CD14-positive monocyte (primary cell): Measurements from ENCODE around the gene GDF11. TPM values are rescaled to one million over a fixed set of nuclear protein-coding genes. Genes with fewer than 3 reads are reported as not detected.
"Not testable (repeated sequence)": the region's sequence is repeated elsewhere in the genome, so short reads cannot be mapped to it uniquely, and the experiment has no call there.

Experiments used
- DNase-seq, 3 donors: peaks; one replicate each; pipeline ENCODE4 v3.0.0-alpha.2; 2011 to 2022
- H2AFZ ChIP-seq: 2 replicates; pipeline ENCODE4 v1.6.0; 2012; ENCODE audit warnings: mild to moderate bottlenecking, low read depth, low read length, inconsistent platforms; ENCODE audit not compliant: insufficient read depth, poor library complexity, severe bottlenecking
- H3K27ac ChIP-seq, 2 donors: 1 replicate in 1 of 2; 2 replicates in 1 of 2; pipeline ENCODE4 v1.5.1; 2012 to 2013; ENCODE audit warnings: low read length in 2 of 2, control low read depth in 1 of 2, inconsistent platforms in 1 of 2, low read depth in 1 of 2, mild to moderate bottlenecking in 1 of 2
- H3K27me3 ChIP-seq, 2 donors: one replicate each; pipeline versions ENCODE4 v1.6.0 to v1.6.1; 2011 to 2013; ENCODE audit warnings: low read length in 2 of 2; ENCODE audit not compliant: control insufficient read depth in 2 of 2, insufficient read depth in 2 of 2
- H3K36me3 ChIP-seq, 2 donors: replicated peaks in 1 of 2; 1 replicate in 1 of 2; 2 replicates in 1 of 2; pipeline versions ENCODE4 v1.5.1 to v1.6.1; 2012 to 2013; ENCODE audit warnings: low read length in 2 of 2, control low read depth in 1 of 2, inconsistent platforms in 1 of 2, mild to moderate bottlenecking in 1 of 2; ENCODE audit not compliant: insufficient read depth in 2 of 2, control insufficient read depth in 1 of 2
- H3K4me1 ChIP-seq, 2 donors: 1 replicate in 1 of 2; 2 replicates in 1 of 2; pipeline versions ENCODE4 v1.5.1 to v1.6.1; 2012 to 2013; ENCODE audit warnings: low read length in 2 of 2, control low read depth in 1 of 2, inconsistent platforms in 1 of 2, mild to moderate bottlenecking in 1 of 2, moderate library complexity in 1 of 2; ENCODE audit not compliant: insufficient read depth in 2 of 2, control insufficient read depth in 1 of 2
- H3K4me2 ChIP-seq: replicated peaks from 2 replicates; pipeline ENCODE3; 2012; ENCODE audit warnings: low read length, moderate library complexity, mild to moderate bottlenecking; ENCODE audit not compliant: poor library complexity, severe bottlenecking; ENCODE audit errors: extremely low read depth
- H3K4me3 ChIP-seq, 3 experiments: fragments of 200-600 bp in 1 of 3; sonication (generic) in 1 of 3; replicated peaks in 1 of 3; 1 replicate in 2 of 3; 2 replicates in 1 of 3; pipeline ENCODE4 v1.5.1; 2011 to 2013; ENCODE audit warnings: low read length in 3 of 3, mild to moderate bottlenecking in 3 of 3, control low read depth in 2 of 3, low read depth in 2 of 3, inconsistent platforms in 1 of 3, moderate library complexity in 1 of 3
- H3K79me2 ChIP-seq: 2 replicates; pipeline ENCODE4 v1.6.0; 2012; ENCODE audit warnings: mild to moderate bottlenecking, control low read depth, inconsistent platforms, low read length, moderate library complexity; ENCODE audit not compliant: insufficient read depth
- H3K9ac ChIP-seq: 2 replicates; pipeline ENCODE4 v1.6.0; 2017; ENCODE audit warnings: low read length, mild to moderate bottlenecking; ENCODE audit not compliant: insufficient read depth, poor library complexity, severe bottlenecking
- H3K9me3 ChIP-seq, 2 donors: replicated peaks in 1 of 2; 1 replicate in 1 of 2; 2 replicates in 1 of 2; pipeline versions ENCODE4 v1.5.1 to v1.6.1; 2012 to 2013; ENCODE audit warnings: low read length in 2 of 2, control low read depth in 1 of 2; ENCODE audit not compliant: control insufficient read depth in 1 of 2, insufficient read depth in 1 of 2
- H4K20me1 ChIP-seq: 2 replicates; pipeline ENCODE4 v1.6.0; 2012; ENCODE audit warnings: mild to moderate bottlenecking, low read length, control low read depth, moderate library complexity; ENCODE audit not compliant: insufficient read depth
- H3K27ac Mint-ChIP-seq, 7 donors: one replicate each; pipeline ENCODE4 v1.8.0; 2020; ENCODE audit warnings: mild to moderate bottlenecking in 7 of 7, mixed read lengths in 7 of 7, moderate library complexity in 6 of 7, inconsistent platforms in 2 of 7
- H3K27me3 Mint-ChIP-seq, 3 donors: one replicate each; pipeline ENCODE4 v1.8.0; 2021 to 2022; ENCODE audit warnings: low read depth in 3 of 3, mild to moderate bottlenecking in 3 of 3, mixed read lengths in 3 of 3, moderate library complexity in 3 of 3, inconsistent platforms in 1 of 3
- H3K36me3 Mint-ChIP-seq, 2 donors: one replicate each; pipeline ENCODE4 v1.8.0; 2020; ENCODE audit warnings: mixed read lengths in 2 of 2, inconsistent platforms in 1 of 2, mild to moderate bottlenecking in 1 of 2
- H3K4me1 Mint-ChIP-seq: one replicate; pipeline ENCODE4 v1.8.0; 2020; ENCODE audit warnings: mild to moderate bottlenecking, mixed read lengths
- H3K4me3 Mint-ChIP-seq, 2 donors: one replicate each; pipeline ENCODE4 v1.8.0; 2020; ENCODE audit warnings: mild to moderate bottlenecking in 2 of 2, mixed read lengths in 2 of 2, moderate library complexity in 1 of 2
- H3K9me3 Mint-ChIP-seq, 7 donors: one replicate each; pipeline ENCODE4 v1.8.0; 2020 to 2022; ENCODE audit warnings: mixed read lengths in 7 of 7, mild to moderate bottlenecking in 6 of 7, moderate library complexity in 6 of 7, inconsistent platforms in 2 of 7
- WGBS: methylation state at CpG from one replicate; pipeline ENCODE4 v1.1.5; 2013; ENCODE audit warnings: missing lambda C conversion rate; ENCODE audit not compliant: insufficient coverage; 5-methylcytosine and 5-hydroxymethylcytosine counted together
- intact Hi-C, 2 donors: fragments of 100-400 bp; cut with micrococcal nuclease; formaldehyde crosslinking; loops; one replicate each; pipeline versions ENCODE4 v1.15.0 to v1.15.1; 2023
- polyA plus RNA-seq, 3 donors: library from polyadenylated mRNA; depleted of rRNA in 1 of 3; unstranded in 2 of 3; stranded (reverse) in 1 of 3; fragments of 300-500 nt in 2 of 3; fragments of >200 nt in 1 of 3; fragmentation: Illumina TruSeq in 2 of 3; gene quantifications; 1 replicate in 2 of 3; 2 replicates in 1 of 3; pipeline ENCODE4 v1.2.3, GENCODE V29; 2012 to 2021
- TF ChIP-seq, protein P1 (sequence below): fragments of 200-600 bp; IDR thresholded peaks from one replicate; pipeline ENCODE4 v1.8.0; 2022; ENCODE audit warnings: antibody characterized with exemption, mild to moderate bottlenecking

Gene GDF11
- polyA plus RNA-seq, 3 donors, result 0.08 to 0.09 (median 0.09) TPM

DNA sequence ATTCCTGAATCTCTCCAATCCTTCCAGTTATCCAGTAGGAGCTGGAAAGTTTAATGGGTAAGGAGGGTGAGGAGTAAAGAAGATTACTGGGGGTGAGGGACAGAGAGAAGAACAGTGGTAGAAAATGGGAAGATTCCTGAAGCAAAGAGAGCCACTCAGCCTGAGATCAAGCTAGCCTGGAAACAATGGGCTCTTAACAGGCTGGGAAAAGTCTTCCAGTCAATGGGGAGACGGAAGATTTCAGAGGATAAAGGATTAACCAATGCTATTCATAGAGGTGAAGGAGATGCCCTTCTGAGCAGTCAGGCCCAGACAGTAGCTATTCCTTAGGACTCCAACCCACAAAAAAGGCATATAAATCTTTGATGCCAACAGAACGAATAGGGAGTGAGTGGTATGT is 14.8 kb downstream of the GDF11 start:
- Histone ChIP-seq H3K4me3 (no peak overlapping the region), H3K27ac (no peak overlapping the region), H3K36me3 (peaks cover 77 to 97% of the 10 kb centered on the region in 2 donors), H2AFZ (no peak overlapping the region), H3K27me3 (no peaks in the 10 kb centered on the region), H3K4me1 (no peaks in the 10 kb centered on the region), H3K79me2 (no peaks in the 10 kb centered on the region), H3K4me2 (no peak overlapping the region), H4K20me1 (no peaks in the 10 kb centered on the region), H3K9me3 (no peaks in the 10 kb centered on the region), H3K9ac (no peak overlapping the region)
- no CpG with 5 or more reads among the region's 2 CpGs for WGBS
- H3K9me3 Mint-ChIP-seq, result no peaks in the 10 kb centered on the region
- H3K4me1 Mint-ChIP-seq, result peaks cover 4% of the 10 kb centered on the region
- H3K4me3 Mint-ChIP-seq, result no peak overlapping the region
- DNase-seq, result no peak
- H3K27me3 Mint-ChIP-seq, result peaks cover 0 to 2% (median 0%) of the 10 kb centered on the region in 3 donors
- intact Hi-C loops, result no loop called here
- TF ChIP-seq, protein P1, sequence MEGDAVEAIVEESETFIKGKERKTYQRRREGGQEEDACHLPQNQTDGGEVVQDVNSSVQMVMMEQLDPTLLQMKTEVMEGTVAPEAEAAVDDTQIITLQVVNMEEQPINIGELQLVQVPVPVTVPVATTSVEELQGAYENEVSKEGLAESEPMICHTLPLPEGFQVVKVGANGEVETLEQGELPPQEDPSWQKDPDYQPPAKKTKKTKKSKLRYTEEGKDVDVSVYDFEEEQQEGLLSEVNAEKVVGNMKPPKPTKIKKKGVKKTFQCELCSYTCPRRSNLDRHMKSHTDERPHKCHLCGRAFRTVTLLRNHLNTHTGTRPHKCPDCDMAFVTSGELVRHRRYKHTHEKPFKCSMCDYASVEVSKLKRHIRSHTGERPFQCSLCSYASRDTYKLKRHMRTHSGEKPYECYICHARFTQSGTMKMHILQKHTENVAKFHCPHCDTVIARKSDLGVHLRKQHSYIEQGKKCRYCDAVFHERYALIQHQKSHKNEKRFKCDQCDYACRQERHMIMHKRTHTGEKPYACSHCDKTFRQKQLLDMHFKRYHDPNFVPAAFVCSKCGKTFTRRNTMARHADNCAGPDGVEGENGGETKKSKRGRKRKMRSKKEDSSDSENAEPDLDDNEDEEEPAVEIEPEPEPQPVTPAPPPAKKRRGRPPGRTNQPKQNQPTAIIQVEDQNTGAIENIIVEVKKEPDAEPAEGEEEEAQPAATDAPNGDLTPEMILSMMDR, result no peak
- peaks cover 72 to 88% of the 10 kb centered on the region in 2 donors for H3K36me3 Mint-ChIP-seq
- peak overlapping the region in 2 of 7 donors; percentile 11 to 59 for H3K27ac Mint-ChIP-seq

DNA sequence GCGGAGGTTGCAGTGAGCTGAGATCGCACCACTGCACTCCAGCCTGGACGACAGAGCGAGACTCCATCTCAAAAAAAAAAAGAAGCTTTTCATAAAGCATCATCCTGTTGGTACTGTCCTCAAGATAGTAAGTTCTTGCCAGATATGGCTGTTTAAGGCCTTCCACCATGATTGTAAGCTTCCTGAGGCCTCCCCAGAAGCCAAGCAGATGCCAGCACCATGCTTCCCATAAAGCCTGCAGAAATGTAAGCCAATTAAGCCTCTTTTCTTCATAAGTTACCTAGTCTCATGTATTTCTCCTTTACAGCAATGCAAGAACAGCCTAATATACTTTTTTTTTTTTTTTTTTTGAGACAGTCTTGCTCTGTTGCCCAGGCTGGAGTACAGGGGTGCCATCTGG is 15.7 kb downstream of the GDF11 start:
- intact Hi-C loops, result not testable (repeated sequence)

More for the DNA sequence above, 15.7 kb downstream of the GDF11 start:
- H3K27ac Mint-ChIP-seq, H3K9me3 Mint-ChIP-seq, H4K20me1 ChIP-seq, H3K27ac ChIP-seq, H3K9ac ChIP-seq, H3K4me1 ChIP-seq, H3K27me3 ChIP-seq, H3K27me3 Mint-ChIP-seq, H3K79me2 ChIP-seq, DNase-seq, H2AFZ ChIP-seq, H3K4me3 Mint-ChIP-seq, H3K4me2 ChIP-seq, H3K9me3 ChIP-seq, H3K4me3 ChIP-seq, H3K4me1 Mint-ChIP-seq: not testable (repeated sequence)
- peaks cover 67 to 85% of the 10 kb centered on the region in 2 donors for H3K36me3 Mint-ChIP-seq
- WGBS, result 100% methylated on average over 2 of the region's 4 CpGs
- peaks cover 76 to 96% of the 10 kb centered on the region in 2 donors for H3K36me3 ChIP-seq
